ENCODE measurements around the gene SUSD4.

The SUSD4 gene

DNA sequence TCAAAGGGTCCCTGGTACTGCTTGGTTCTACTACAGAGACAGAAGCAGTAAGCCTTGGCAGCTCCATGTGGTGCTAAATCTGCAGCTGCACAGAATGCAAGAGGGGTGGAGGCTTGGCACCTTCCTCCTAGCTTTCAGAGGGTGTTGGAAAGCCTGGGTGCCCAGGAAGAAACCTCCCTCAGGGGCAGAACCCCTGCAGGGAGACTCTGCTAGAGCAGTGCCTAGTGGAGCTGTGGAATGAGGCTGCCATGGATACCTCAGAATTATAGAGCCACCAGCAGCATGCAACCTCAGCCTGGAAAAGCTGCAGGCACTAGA is 144.7 kb downstream of the SUSD4 start:
- no peaks in the 10 kb centered on the region for H3F3A ChIP-seq (ENCODE audit: low read depth)
- no peaks in the 10 kb centered on the region for H3K9me2 ChIP-seq (replicated peaks; ENCODE audit: low read depth, low read length)
- H2AFZ ChIP-seq (ENCODE audit: low read length) = no peak overlapping the region
- H3K4me2 ChIP-seq (ENCODE audit: low read depth, low read length, poor library complexity, severe bottlenecking) = no peak overlapping the region
- TF ChIP-seq EZH2phosphoT487 (IDR thresholded peaks at IDR 0.05; ENCODE audit: borderline replicate concordance) = no peak
- TF ChIP-seq, protein P1, sequence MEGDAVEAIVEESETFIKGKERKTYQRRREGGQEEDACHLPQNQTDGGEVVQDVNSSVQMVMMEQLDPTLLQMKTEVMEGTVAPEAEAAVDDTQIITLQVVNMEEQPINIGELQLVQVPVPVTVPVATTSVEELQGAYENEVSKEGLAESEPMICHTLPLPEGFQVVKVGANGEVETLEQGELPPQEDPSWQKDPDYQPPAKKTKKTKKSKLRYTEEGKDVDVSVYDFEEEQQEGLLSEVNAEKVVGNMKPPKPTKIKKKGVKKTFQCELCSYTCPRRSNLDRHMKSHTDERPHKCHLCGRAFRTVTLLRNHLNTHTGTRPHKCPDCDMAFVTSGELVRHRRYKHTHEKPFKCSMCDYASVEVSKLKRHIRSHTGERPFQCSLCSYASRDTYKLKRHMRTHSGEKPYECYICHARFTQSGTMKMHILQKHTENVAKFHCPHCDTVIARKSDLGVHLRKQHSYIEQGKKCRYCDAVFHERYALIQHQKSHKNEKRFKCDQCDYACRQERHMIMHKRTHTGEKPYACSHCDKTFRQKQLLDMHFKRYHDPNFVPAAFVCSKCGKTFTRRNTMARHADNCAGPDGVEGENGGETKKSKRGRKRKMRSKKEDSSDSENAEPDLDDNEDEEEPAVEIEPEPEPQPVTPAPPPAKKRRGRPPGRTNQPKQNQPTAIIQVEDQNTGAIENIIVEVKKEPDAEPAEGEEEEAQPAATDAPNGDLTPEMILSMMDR (conservative IDR thresholded peaks at IDR 0.05; ENCODE audit: low read length) = no peak
- no peaks in the 10 kb centered on the region for H3K27me3 ChIP-seq (ENCODE audit: insufficient read depth, low read length, poor library complexity, severe bottlenecking)
- no peaks in the 10 kb centered on the region for H4K20me1 ChIP-seq (ENCODE audit: insufficient read depth, low read length, poor library complexity, severe bottlenecking)
- H3K9ac ChIP-seq (ENCODE audit: low read depth, low read length, poor library complexity, severe bottlenecking) = no peak overlapping the region
- H3K4me1 ChIP-seq (ENCODE audit: insufficient read depth, low read length, poor library complexity, severe bottlenecking) = no peaks in the 10 kb centered on the region
- no peaks in the 10 kb centered on the region for H3K79me2 ChIP-seq (ENCODE audit: insufficient read depth, low read length)
- H3K4me3 ChIP-seq (ENCODE audit: low read length, poor library complexity, severe bottlenecking) = no peak overlapping the region
- no peaks in the 10 kb centered on the region for H3K36me3 ChIP-seq (ENCODE audit: insufficient read depth, low read length)
- H3K9me3 ChIP-seq (ENCODE audit: insufficient read depth, low read depth, low read length) = peaks cover 6% of the 10 kb centered on the region; the same call in 1 of the 2 replicates

DNA sequence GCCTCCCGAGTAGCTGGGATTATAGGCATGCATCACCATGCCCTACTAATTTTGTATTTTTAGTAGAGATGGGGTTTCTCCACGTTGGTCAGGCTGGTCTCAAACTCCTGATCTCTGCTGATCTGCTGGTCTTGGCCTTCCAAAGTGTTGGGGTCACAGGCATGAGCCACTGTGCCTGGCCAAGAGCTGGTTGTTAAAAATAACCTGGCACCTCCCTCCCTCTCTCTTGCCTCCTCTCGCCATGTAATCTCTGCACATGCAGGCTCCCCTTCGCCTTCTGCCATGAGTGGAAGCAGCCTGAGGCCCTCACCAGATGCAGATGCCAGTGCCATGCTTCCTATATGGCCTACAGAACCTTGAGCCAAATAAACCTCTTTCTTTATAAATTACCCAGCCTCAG is 146.2 kb downstream of the SUSD4 start:
- no peaks in the 10 kb centered on the region for H3K79me2 ChIP-seq (ENCODE audit: insufficient read depth, low read length)
- H3K4me1 ChIP-seq (ENCODE audit: insufficient read depth, low read length, poor library complexity, severe bottlenecking) = no peaks in the 10 kb centered on the region
- no peaks in the 10 kb centered on the region for H3K27me3 ChIP-seq (ENCODE audit: insufficient read depth, low read length, poor library complexity, severe bottlenecking)
- H4K20me1 ChIP-seq (ENCODE audit: insufficient read depth, low read length, poor library complexity, severe bottlenecking) = no peaks in the 10 kb centered on the region
- no peaks in the 10 kb centered on the region for H3K9me2 ChIP-seq (replicated peaks; ENCODE audit: low read depth, low read length)
- H2AFZ ChIP-seq (ENCODE audit: low read length) = no peak overlapping the region
- H3K4me2 ChIP-seq (ENCODE audit: low read depth, low read length, poor library complexity, severe bottlenecking) = no peak overlapping the region
- H3F3A ChIP-seq (ENCODE audit: low read depth) = no peaks in the 10 kb centered on the region
- no peak for TF ChIP-seq EZH2phosphoT487 (IDR thresholded peaks at IDR 0.05; ENCODE audit: borderline replicate concordance)
- TF ChIP-seq, protein P1 (conservative IDR thresholded peaks at IDR 0.05; ENCODE audit: low read length) = no peak
- no peak overlapping the region for H3K9ac ChIP-seq (ENCODE audit: low read depth, low read length, poor library complexity, severe bottlenecking)
- no peak overlapping the region for H3K4me3 ChIP-seq (ENCODE audit: low read length, poor library complexity, severe bottlenecking)
- H3K36me3 ChIP-seq (ENCODE audit: insufficient read depth, low read length) = no peaks in the 10 kb centered on the region
- H3K9me3 ChIP-seq (ENCODE audit: insufficient read depth, low read depth, low read length) = peaks cover 6% of the 10 kb centered on the region; the same call in 1 of the 2 replicates

DNA sequence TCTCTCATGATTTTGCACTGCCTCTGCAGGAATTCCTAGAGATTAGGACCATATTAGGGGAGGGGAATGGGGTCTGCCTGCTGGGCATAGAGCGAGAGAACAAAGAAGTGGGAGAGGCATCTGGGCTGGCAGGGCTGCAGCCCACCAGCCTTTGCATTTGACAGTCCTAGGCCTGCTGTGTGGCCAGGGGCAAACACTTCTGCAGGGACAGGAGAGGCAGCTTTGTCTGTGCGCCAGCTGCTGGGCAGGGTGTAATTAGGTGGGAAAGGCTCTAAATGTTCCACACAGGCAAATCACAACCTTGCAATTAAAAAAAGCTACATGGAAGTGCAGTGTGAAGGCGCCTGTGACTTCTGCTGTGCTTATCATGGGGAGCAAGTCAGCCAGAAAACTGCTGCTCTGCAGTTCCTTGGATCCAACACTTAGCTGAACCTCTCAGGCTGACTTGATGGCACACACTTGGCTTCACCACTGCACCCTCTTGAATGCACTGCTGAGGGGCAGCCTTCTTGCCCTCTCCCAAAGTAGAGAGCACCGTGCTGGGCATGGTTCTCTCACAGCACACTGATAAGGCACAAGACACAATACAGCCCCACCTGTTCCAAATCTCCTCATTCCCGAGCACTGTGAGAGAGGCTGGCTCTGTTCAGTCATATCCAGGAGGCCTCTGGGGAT is 147.3 kb downstream of the SUSD4 start:
- Histone ChIP-seq H3K4me3 (ENCODE audit: low read length, poor library complexity, severe bottlenecking) (no peak overlapping the region), H3K9ac (ENCODE audit: low read depth, low read length, poor library complexity, severe bottlenecking) (no peak overlapping the region), H3K27me3 (ENCODE audit: insufficient read depth, low read length, poor library complexity, severe bottlenecking) (no peaks in the 10 kb centered on the region), H3K79me2 (ENCODE audit: insufficient read depth, low read length) (no peaks in the 10 kb centered on the region), H3K4me1 (ENCODE audit: insufficient read depth, low read length, poor library complexity, severe bottlenecking) (no peaks in the 10 kb centered on the region), H3K4me2 (ENCODE audit: low read depth, low read length, poor library complexity, severe bottlenecking) (no peak overlapping the region), H3K36me3 (ENCODE audit: insufficient read depth, low read length) (no peaks in the 10 kb centered on the region), H2AFZ (ENCODE audit: low read length) (no peak overlapping the region), H3K9me2 (replicated peaks; ENCODE audit: low read depth, low read length) (no peaks in the 10 kb centered on the region), H4K20me1 (ENCODE audit: insufficient read depth, low read length, poor library complexity, severe bottlenecking) (no peaks in the 10 kb centered on the region), H3F3A (ENCODE audit: low read depth) (no peaks in the 10 kb centered on the region), H3K9me3 (ENCODE audit: insufficient read depth, low read depth, low read length) (peaks cover 6% of the 10 kb centered on the region; the same call in 1 of the 2 replicates)
- no peak for TF ChIP-seq EZH2phosphoT487 (IDR thresholded peaks at IDR 0.05; ENCODE audit: borderline replicate concordance)
- TF ChIP-seq, protein P1 (conservative IDR thresholded peaks at IDR 0.05; ENCODE audit: low read length) = no peak
